H9 (cell line): ENCODE data around the gene RAX2. TPM values are rescaled to one million over a fixed set of nuclear protein-coding genes. Genes with fewer than 3 reads are reported as not detected.
A peak's percentile ranks its signal among the peaks of the same experiment; 100 is the strongest.

Experiments
- DNase-seq: peaks from one replicate; pipeline ENCODE4 v3.0.0-alpha.2; 2017
- H2AFZ ChIP-seq: one replicate; pipeline ENCODE4 v1.6.1; 2013; ENCODE audit warnings: mild to moderate bottlenecking, low read length, control low read depth, moderate library complexity
- H2AK5ac ChIP-seq: 2 replicates; pipeline ENCODE4 v1.6.1; 2013; ENCODE audit warnings: low read length, control low read depth, mixed read lengths; ENCODE audit not compliant: insufficient read length
- H2BK120ac ChIP-seq: one replicate; pipeline ENCODE4 v1.6.1; 2013; ENCODE audit warnings: low read depth, mild to moderate bottlenecking, low read length, control low read depth, inconsistent platforms; ENCODE audit not compliant: poor library complexity, severe bottlenecking
- H2BK12ac ChIP-seq: 2 replicates; pipeline ENCODE4 v1.6.1; 2013; ENCODE audit warnings: low read length, control low read depth, mixed read lengths, low read depth; ENCODE audit not compliant: insufficient read length
- H2BK15ac ChIP-seq: 2 replicates; pipeline ENCODE4 v1.6.1; 2013; ENCODE audit warnings: low read depth, low read length, control low read depth
- H2BK20ac ChIP-seq: one replicate; pipeline ENCODE4 v1.6.1; 2013; ENCODE audit warnings: low read depth, mild to moderate bottlenecking, low read length, control low read depth, inconsistent platforms; ENCODE audit not compliant: poor library complexity, severe bottlenecking
- H2BK5ac ChIP-seq: 2 replicates; pipeline ENCODE4 v1.6.1; 2013; ENCODE audit warnings: low read length, control low read depth, mixed read lengths; ENCODE audit not compliant: insufficient read length
- H3K14ac ChIP-seq: 2 replicates; pipeline ENCODE4 v1.6.1; 2013; ENCODE audit warnings: low read length, control low read depth; ENCODE audit not compliant: insufficient read depth
- H3K18ac ChIP-seq: 2 replicates; pipeline ENCODE4 v1.6.1; 2013; ENCODE audit warnings: low read depth, mild to moderate bottlenecking, mixed read lengths, low read length, control low read depth; ENCODE audit not compliant: insufficient read length
- H3K23ac ChIP-seq: 2 replicates; pipeline ENCODE4 v1.6.1; 2013; ENCODE audit warnings: low read length, control low read depth, mixed read lengths, low read depth; ENCODE audit not compliant: insufficient read length
- H3K23me2 ChIP-seq: 2 replicates; pipeline ENCODE4 v1.6.1; 2013; ENCODE audit warnings: low read depth, mild to moderate bottlenecking, mixed read lengths, low read length, control low read depth; ENCODE audit not compliant: insufficient read length, poor library complexity, severe bottlenecking
- H3K27ac ChIP-seq: 2 replicates; pipeline ENCODE4 v1.5.1; 2013; ENCODE audit warnings: low read length, control low read depth, mixed read lengths, low read depth; ENCODE audit not compliant: insufficient read length
- H3K27me3 ChIP-seq: 2 replicates; pipeline ENCODE4 v1.6.1; 2013; ENCODE audit warnings: low read length, control low read depth, inconsistent platforms; ENCODE audit not compliant: insufficient read depth
- H3K4ac ChIP-seq: 2 replicates; pipeline ENCODE4 v1.6.1; 2013; ENCODE audit warnings: low read depth, mild to moderate bottlenecking, control low read depth, inconsistent platforms, low read length, moderate library complexity
- H3K4me1 ChIP-seq: 2 replicates; pipeline ENCODE4 v1.6.1; 2013; ENCODE audit warnings: low read length, control low read depth, inconsistent platforms; ENCODE audit not compliant: insufficient read depth
- H3K4me2 ChIP-seq: 2 replicates; pipeline ENCODE4 v1.6.1; 2013; ENCODE audit warnings: low read length, control low read depth, mixed read lengths; ENCODE audit not compliant: insufficient read length, insufficient read depth
- H3K56ac ChIP-seq: 2 replicates; pipeline ENCODE4 v1.6.1; 2013; ENCODE audit warnings: low read depth, mild to moderate bottlenecking, mixed read lengths, low read length, control low read depth; ENCODE audit not compliant: insufficient read length
- H3K79me1 ChIP-seq: 2 replicates; pipeline ENCODE4 v1.6.1; 2013; ENCODE audit warnings: low read depth, mild to moderate bottlenecking, moderate library complexity, low read length, control low read depth, inconsistent platforms; ENCODE audit not compliant: insufficient read depth, poor library complexity, severe bottlenecking
- H3K79me2 ChIP-seq: 2 replicates; pipeline ENCODE4 v1.6.1; 2013; ENCODE audit warnings: low read length, control low read depth, inconsistent platforms; ENCODE audit not compliant: insufficient read depth
- H3K9ac ChIP-seq: 2 replicates; pipeline ENCODE4 v1.6.1; 2013; ENCODE audit warnings: low read length, control low read depth, mixed read lengths; ENCODE audit not compliant: insufficient read length; ENCODE audit errors: extremely low read depth
- H3K9me3 ChIP-seq: one replicate; pipeline ENCODE4 v1.6.1; 2013; ENCODE audit warnings: low read depth, low read length, inconsistent platforms; ENCODE audit not compliant: control insufficient read depth
- H3T11ph ChIP-seq: one replicate; pipeline ENCODE4 v1.6.1; 2013; ENCODE audit warnings: mild to moderate bottlenecking, low read length, control low read depth, inconsistent platforms
- H4K20me1 ChIP-seq: one replicate; pipeline ENCODE4 v1.6.1; 2013; ENCODE audit not compliant: control insufficient read depth, insufficient read length, insufficient read depth
- H4K5ac ChIP-seq: 2 replicates; pipeline ENCODE4 v1.6.1; 2013; ENCODE audit warnings: low read depth, mild to moderate bottlenecking, mixed read lengths, low read length, control low read depth; ENCODE audit not compliant: insufficient read length
- H4K8ac ChIP-seq: replicated peaks from 2 replicates; pipeline ENCODE4 v1.6.1; 2013; ENCODE audit warnings: low read length, control low read depth, mixed read lengths, low read depth; ENCODE audit not compliant: insufficient read length
- H4K91ac ChIP-seq: 2 replicates; pipeline ENCODE4 v1.6.1; 2013; ENCODE audit warnings: low read depth, mild to moderate bottlenecking, moderate library complexity, mixed read lengths, low read length, control low read depth; ENCODE audit not compliant: insufficient read length
- H3K27ac Mint-ChIP-seq, 3 experiments: 2 replicates in 2 of 3; 3 replicates in 1 of 3; pipeline ENCODE4 v1.8.0; 2020 to 2021; ENCODE audit warnings: mixed read lengths in 3 of 3, mild to moderate bottlenecking in 1 of 3, moderate library complexity in 1 of 3
- H3K27me3 Mint-ChIP-seq: 2 replicates; pipeline ENCODE4 v1.8.0; 2021; ENCODE audit warnings: low read depth, mild to moderate bottlenecking, moderate library complexity, mixed read lengths
- H3K36me3 Mint-ChIP-seq, 3 experiments: 2 replicates in 2 of 3; 3 replicates in 1 of 3; pipeline ENCODE4 v1.8.0; 2020 to 2021; ENCODE audit warnings: low read depth in 3 of 3, mixed read lengths in 3 of 3; ENCODE audit not compliant: insufficient read depth in 1 of 3
- H3K4me1 Mint-ChIP-seq, 2 experiments: 2 replicates each; pipeline ENCODE4 v1.8.0; 2020; ENCODE audit warnings: mixed read lengths in 2 of 2
- H3K4me3 Mint-ChIP-seq, 2 experiments: 2 replicates in 1 of 2; 3 replicates in 1 of 2; pipeline ENCODE4 v1.8.0; 2020 to 2021; ENCODE audit warnings: mild to moderate bottlenecking in 2 of 2, mixed read lengths in 2 of 2, moderate library complexity in 1 of 2
- H3K9me3 Mint-ChIP-seq, 2 experiments: 2 replicates in 1 of 2; 3 replicates in 1 of 2; pipeline ENCODE4 v1.8.0; 2020; ENCODE audit warnings: mild to moderate bottlenecking in 2 of 2, mixed read lengths in 2 of 2, moderate library complexity in 1 of 2
- CTCF ChIP-seq: fragments of 200-600 bp; sonication (generic); conservative IDR thresholded peaks from 3 replicates; pipeline ENCODE4 v1.8.0; 2021; ENCODE audit warnings: antibody characterized with exemption, mild to moderate bottlenecking
- WGBS: extraction: QIAGEN DNeasy Blood & Tissue Kit; methylation state at CpG from one replicate; pipeline ENCODE4 v1.1.7; 2013; ENCODE audit warnings: missing lambda C conversion rate, low lambda C conversion rate, mixed read lengths; ENCODE audit not compliant: insufficient read length; ENCODE audit errors: extremely low coverage; 5-methylcytosine and 5-hydroxymethylcytosine counted together
- total RNA-seq: library from RNA; stranded (reverse); gene quantifications from 2 replicates; pipeline ENCODE4 v1.2.1, GENCODE V29; 2021

RAX2 gene
- total RNA-seq, 1 experiment from 2014 or later, result not detected

GRCh38 chr19:3775831-3776230 lies 3.8 kb upstream of the RAX2 start:
- no peaks in the 10 kb centered on the region for H3K23me2 ChIP-seq
- H2BK12ac ChIP-seq, result no peak overlapping the region
- no peaks in the 10 kb centered on the region for H3K79me2 ChIP-seq
- no peak overlapping the region for H3K23ac ChIP-seq
- Mint-ChIP-seq H3K36me3 (peaks cover 0 to 1% (median under 1%) of the 10 kb centered on the region in 3 experiments; a peak in 4 of 7 replicates), H3K4me3 (no peak overlapping the region), H3K27ac (no peak overlapping the region), H3K4me1 (peaks cover 7 to 17% of the 10 kb centered on the region in 2 experiments), H3K9me3 (peaks cover under 1 to 2% of the 10 kb centered on the region in 2 experiments; a peak in 4 of 5 replicates), H3K27me3 (peaks cover under 1% of the 10 kb centered on the region; the same call in 1 of the 2 replicates)
- DNase-seq, result no peak
- no peak overlapping the region for H4K8ac ChIP-seq
- no peak overlapping the region for H2AK5ac ChIP-seq
- H3K9me3 ChIP-seq, result peaks cover under 1% of the 10 kb centered on the region
- no peak overlapping the region for H2BK15ac ChIP-seq
- H3K4ac ChIP-seq, result no peak overlapping the region
- no peak overlapping the region for H3K4me2 ChIP-seq
- no CpG with 5 or more reads among the region's 5 CpGs for WGBS
- no peak overlapping the region for H3K9ac ChIP-seq
- no peaks in the 10 kb centered on the region for H3K4me1 ChIP-seq
- no peaks in the 10 kb centered on the region for H3K27me3 ChIP-seq
- H4K20me1 ChIP-seq, result no peaks in the 10 kb centered on the region
- no peak overlapping the region for H3T11ph ChIP-seq
- no peak overlapping the region for H2AFZ ChIP-seq
- H3K14ac ChIP-seq, result peak overlapping the region; percentile 4; the same call in 1 of the 2 replicates
- H3K56ac ChIP-seq, result no peak overlapping the region
- no peak overlapping the region for H2BK5ac ChIP-seq
- H4K91ac ChIP-seq, result no peak overlapping the region
- no peak for TF ChIP-seq CTCF
- H2BK120ac ChIP-seq, result no peak overlapping the region
- no peak overlapping the region for H3K27ac ChIP-seq
- H3K79me1 ChIP-seq, result no peaks in the 10 kb centered on the region
- no peak overlapping the region for H4K5ac ChIP-seq
- no peak overlapping the region for H2BK20ac ChIP-seq
- H3K18ac ChIP-seq, result no peak overlapping the region
